Astrocyte of the cerebellum (primary cell): ENCODE data around the gene CREG1.

Experiments
- DNase-seq: peaks from one replicate; pipeline ENCODE4 v3.0.0-alpha.2; 2011; ENCODE audit warnings: low read depth
- H3K4me3 ChIP-seq: 2 replicates; pipeline ENCODE4 v1.5.1; 2011; ENCODE audit warnings: mild to moderate bottlenecking, low read depth, low read length, moderate library complexity
- in situ Hi-C: cut with HindIII; loops from 2 replicates; pipeline ENCODE4 v1.10.0; 2017; ENCODE audit warnings: low sequenced_read_pairs
- TF ChIP-seq, protein P1 (sequence below): IDR thresholded peaks from 2 replicates; pipeline ENCODE4 v1.5.1; 2012; ENCODE audit warnings: low read length, low read depth, moderate library complexity, mild to moderate bottlenecking; ENCODE audit errors: missing control alignments

CREG1 gene

DNA sequence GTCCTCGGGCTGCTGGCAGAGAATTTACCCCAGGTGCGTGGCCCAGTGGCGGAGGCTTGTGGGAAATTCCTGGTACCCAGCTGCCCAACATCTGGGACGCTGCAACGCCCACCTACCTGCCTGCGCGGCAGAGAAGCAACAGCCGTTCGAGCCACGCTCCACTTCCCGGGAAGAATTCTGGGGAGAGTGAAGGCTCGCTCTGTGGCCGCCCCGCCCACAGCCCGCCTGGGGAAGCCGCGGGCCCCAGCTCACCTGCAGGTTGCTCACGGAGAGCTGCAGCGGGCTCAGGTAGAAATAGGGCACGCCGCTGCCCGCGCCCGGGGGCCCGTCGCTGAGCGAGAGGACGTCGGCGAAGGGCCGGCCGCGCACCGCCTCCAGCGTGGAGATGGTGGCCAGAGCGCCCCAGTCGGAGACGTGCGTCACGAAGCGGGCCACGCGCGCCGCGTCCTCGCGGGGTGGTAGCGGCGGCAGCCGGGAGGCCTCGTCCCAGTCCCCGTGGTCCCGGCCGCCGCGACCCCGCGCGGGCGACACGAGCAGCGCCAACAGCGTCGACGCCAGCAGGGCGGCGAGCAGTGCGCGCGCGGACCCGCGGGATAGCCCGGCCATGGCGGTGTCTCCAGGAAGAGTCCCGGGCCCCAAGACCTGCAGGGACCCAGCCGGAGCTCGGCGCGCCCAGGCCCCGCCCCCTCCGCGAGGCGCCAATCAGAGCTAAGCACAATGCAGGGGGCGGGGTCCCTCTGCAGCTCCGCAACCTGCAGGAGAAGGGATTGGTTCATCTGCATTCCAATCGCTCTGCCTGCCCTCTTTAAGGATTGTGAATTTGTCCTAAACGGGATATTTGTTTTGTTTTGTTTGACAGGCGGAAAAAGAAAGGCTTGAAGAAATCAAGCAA, at the start of gene CREG1:
Gene CREG1 (minus strand): TSS at position 627 of the 892 bp plus-strand sequence.
- in situ Hi-C loops: no loop called here
- TF ChIP-seq, protein P1, sequence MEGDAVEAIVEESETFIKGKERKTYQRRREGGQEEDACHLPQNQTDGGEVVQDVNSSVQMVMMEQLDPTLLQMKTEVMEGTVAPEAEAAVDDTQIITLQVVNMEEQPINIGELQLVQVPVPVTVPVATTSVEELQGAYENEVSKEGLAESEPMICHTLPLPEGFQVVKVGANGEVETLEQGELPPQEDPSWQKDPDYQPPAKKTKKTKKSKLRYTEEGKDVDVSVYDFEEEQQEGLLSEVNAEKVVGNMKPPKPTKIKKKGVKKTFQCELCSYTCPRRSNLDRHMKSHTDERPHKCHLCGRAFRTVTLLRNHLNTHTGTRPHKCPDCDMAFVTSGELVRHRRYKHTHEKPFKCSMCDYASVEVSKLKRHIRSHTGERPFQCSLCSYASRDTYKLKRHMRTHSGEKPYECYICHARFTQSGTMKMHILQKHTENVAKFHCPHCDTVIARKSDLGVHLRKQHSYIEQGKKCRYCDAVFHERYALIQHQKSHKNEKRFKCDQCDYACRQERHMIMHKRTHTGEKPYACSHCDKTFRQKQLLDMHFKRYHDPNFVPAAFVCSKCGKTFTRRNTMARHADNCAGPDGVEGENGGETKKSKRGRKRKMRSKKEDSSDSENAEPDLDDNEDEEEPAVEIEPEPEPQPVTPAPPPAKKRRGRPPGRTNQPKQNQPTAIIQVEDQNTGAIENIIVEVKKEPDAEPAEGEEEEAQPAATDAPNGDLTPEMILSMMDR: no peak
- peak within 1 kb of the TSS; percentile 52 for H3K4me3 ChIP-seq
- DNase-seq: peak; percentile 75

DNA sequence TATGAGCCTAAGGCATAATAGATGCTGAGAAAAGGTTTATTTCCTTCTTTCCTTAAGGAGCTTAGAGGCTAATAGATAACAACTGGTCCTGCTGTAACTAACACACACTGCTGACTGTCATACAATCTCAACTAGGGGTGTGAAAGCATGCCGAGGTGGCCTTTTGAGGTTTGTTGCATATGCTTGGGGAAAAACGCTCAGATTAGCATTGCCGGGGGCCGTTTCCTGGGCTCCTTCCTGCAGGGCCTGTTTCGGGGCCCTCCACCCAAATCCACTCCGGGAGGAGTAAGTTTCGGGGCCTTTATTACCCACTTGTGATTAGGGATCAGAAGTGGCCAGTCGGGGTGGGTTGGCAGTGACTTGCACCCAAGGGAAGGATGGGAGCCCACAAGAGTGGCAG, 49.3 kb upstream of the CREG1 start:
- no peak overlapping the region for H3K4me3 ChIP-seq
- DNase-seq: no peak
- TF ChIP-seq, protein P1: no peak
- in situ Hi-C loops: no loop called here

DNA sequence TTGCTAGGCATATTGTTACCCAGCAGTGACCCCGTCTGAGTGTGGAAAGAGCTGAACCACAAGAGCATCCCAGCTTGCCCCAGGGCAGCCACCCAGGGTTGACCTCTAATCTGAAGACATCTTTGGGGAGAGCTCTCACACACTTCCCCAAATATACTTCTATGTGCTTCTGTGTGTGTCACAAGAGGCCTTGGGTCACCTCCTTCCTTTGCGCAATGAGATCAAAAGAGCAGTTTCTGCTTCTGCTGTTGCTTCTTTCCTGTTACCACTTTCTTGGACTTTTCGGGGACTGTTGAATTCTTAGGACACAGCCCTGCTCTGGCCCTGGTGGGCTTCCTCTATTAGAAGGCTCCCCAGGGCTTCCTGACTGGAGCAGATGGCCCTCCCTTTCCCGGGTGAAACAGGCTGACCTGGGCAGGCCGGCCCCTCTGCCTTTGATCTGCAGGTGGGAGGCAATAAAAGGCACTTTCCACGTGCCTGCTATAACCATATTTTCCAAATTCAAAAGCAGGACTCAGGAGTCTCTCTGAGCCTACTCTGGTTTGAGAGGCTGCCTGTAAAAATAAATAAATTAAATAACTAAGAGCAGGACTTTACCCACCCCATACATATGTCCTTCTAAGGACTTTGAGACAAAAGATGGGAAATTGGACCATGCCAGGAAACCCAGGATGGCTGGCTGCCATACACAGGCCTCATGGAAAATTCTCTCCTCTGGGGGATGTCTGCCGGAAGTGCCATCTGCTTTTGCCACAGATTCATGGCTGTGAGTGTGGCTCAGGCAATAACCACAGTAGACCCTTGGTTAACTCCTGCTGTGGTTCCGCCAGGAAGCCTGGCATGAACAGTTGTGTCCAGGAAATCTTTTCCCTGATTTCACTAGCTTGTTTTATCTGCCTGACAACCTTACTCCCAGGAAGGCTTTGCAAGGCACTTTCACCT, 48.2 kb upstream of the CREG1 start:
- in situ Hi-C loops: no loop called here
- DNase-seq: no peak
- TF ChIP-seq, protein P1: no peak
- H3K4me3 ChIP-seq: no peak overlapping the region

DNA sequence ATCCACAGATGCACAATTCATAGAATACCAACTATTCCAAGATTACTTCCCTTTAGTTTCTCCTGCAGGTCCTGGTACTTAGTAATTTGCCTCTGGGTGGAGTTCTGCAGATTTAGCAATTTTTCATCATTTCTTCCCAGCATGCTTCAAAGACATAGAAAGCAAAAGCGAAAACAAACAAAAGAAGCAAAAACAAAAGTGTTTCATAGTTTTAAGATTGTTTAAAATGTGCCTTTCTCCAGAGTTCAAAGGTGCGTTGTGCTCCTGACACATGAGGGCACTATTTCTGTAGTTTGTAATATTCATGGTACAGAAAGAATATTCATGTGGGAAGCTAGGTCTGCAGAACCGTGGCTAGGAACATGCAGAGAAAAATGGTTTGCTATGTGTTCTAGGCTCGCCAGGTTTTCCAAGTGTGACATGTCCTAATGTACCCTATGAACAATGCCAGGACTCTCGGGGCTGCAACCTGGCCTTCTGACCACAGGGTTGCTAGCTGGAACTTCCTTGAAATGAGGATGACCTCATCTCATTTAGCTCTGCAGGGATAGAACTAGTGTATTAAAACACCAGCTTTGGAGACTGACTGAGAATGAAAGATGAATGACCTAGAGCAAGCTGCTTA, 46.5 kb upstream of the CREG1 start:
- H3K4me3 ChIP-seq: no peak overlapping the region
- peak; percentile 20 for DNase-seq
- TF ChIP-seq, protein P1: peak; percentile 41
- in situ Hi-C loops: no loop called here

DNA sequence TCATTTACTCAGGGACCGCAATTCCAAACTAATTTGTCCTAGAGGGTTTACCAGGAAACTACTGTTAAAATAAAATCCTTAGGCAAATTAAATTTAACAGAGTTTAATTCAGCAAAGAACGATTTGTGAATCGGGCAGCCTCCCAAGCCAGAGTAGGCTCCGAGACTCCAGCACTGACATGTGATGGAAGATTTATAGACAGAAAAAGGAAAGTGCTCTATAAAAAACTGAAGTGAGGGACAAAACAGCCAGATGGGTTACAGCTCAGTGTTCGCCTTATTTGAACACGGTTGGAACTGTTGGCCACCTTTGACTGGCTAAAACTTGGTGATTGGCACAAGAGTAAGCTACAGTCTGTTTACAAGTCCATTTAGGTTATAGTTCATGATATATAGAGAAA, 41.3 kb upstream of the CREG1 start:
- DNase-seq: no peak
- H3K4me3 ChIP-seq: no peak overlapping the region
- in situ Hi-C loops: no loop called here
- TF ChIP-seq, protein P1: no peak

DNA sequence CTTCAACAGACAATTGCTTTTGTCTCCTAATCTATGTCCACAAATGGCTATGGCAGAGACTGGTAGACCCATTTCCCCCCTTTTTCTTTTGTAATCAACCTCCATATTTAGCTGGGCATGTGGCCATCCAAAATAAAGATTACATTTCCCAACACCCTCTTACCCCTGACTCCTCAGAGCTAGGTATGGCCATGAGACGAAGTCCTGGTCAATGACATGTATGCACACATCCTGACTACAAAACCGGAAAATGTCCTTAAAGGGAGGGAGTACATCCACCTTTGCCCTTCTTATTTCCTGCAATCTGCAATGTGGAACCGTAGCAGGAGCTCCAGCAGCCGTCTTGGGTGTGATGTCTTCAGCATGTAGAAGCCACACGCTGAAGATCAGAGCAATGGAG, 40.3 kb upstream of the CREG1 start:
- no peak overlapping the region for H3K4me3 ChIP-seq
- in situ Hi-C loops: no loop called here
- DNase-seq: no peak
- TF ChIP-seq, protein P1: no peak
